ENCODE data around the gene CDK17. TPM values are rescaled to one million over a fixed set of nuclear protein-coding genes. Genes with fewer than 3 reads are reported as not detected.

Gene CDK17
- total RNA-seq, 1 experiment from 2014 or later, result 21.4 TPM

GRCh38 chr12:96271469-96272199 is 128.6 kb downstream of the CDK17 start:
- intact Hi-C loops (cut with micrococcal nuclease), result no loop called here
- no TSS peak for BruUV-seq (replicated peaks)
- ChIA-PET POLR2A (no interaction called here), CTCF (interaction anchor here (1.8 kb wide), 1 partner anchor 57 kb away, joined by 4 read pairs; no protein-coding TSS in a partner anchor), RAD21 (ENCODE audit: low non-redundant PET in 1 of 2, low total read pairs in 2 of 2, uncharacterized antibody in 2 of 2, unreplicated experiment in 2 of 2) (no interaction called here)
- ATAC-seq, result no peak
- Histone ChIP-seq H3K4me1 (ENCODE audit: control insufficient read depth in 1 of 2, insufficient read depth in 2 of 2, low read length in 2 of 2) (no peaks in the 10 kb centered on the region), H4K20me1 (ENCODE audit: insufficient read depth) (no peaks in the 10 kb centered on the region), H3K9me3 (ENCODE audit: control insufficient read depth in 1 of 2, insufficient read depth in 1 of 2, low read depth in 1 of 2, low read length in 2 of 2) (no peaks in the 10 kb centered on the region), H3K79me2 (ENCODE audit: insufficient read depth, low read length) (no peaks in the 10 kb centered on the region), H3K4me3 (replicated peaks in 1 of 2; ENCODE audit: low read depth in 1 of 2, low read length in 2 of 2) (no peak overlapping the region), H2AFZ (ENCODE audit: low read depth, low read length, poor library complexity, severe bottlenecking) (no peak overlapping the region), H3K27ac (ENCODE audit: low read depth, low read length) (no peak overlapping the region), H3K4me2 (ENCODE audit: low read length) (no peak overlapping the region), H3K36me3 (ENCODE audit: control insufficient read depth in 1 of 2, insufficient read depth in 2 of 2, low read length in 2 of 2) (peaks cover 4 to 12% of the 10 kb centered on the region in 2 experiments; a peak in 1 of 4 replicates), H3K9ac (ENCODE audit: low read length) (no peak overlapping the region), H3K9me2 (ENCODE audit: insufficient read depth) (no peaks in the 10 kb centered on the region), H3K27me3 (ENCODE audit: insufficient read depth, low read length) (no peaks in the 10 kb centered on the region)
- TF ChIP-seq ZNF274 (IDR thresholded peaks at IDR 0.05; ENCODE audit: low read depth, low read length) (no peak), CTCF (IDR thresholded peaks at IDR 0.05 in 2 of 3, conservative IDR thresholded peaks at IDR 0.05 in 1 of 3; ENCODE audit: borderline replicate concordance in 1 of 3, insufficient read depth in 1 of 3, low read depth in 2 of 3, low read length in 2 of 3) (no peak), POLR2A (IDR thresholded peaks at IDR 0.05; ENCODE audit: borderline replicate concordance, extremely low read depth, insufficient read depth, insufficient read length) (no peak), JUND (IDR thresholded peaks at IDR 0.05) (no peak), REST (IDR thresholded peaks at IDR 0.05; ENCODE audit: low read depth) (no peak), SIN3A (IDR thresholded peaks at IDR 0.05; ENCODE audit: low read depth) (no peak)
- no peak for DNase-seq (ENCODE audit: low read depth, low spot score)

Data from HCT116 (cell line).